Gastrocnemius medialis (tissue), 4 donors: Measurements from ENCODE around the gene BBOX1.

Experiments
- CTCF ChIP-seq, 5 experiments: fragments of 450-650 bp in 3 of 5; fragments of 200-600 bp in 2 of 5; sonication (generic) in 2 of 5; IDR thresholded peaks in 4 of 5; conservative IDR thresholded peaks in 1 of 5; 1 replicate in 4 of 5; 2 replicates in 1 of 5; pipeline ENCODE4 v1.5.1; 2016 to 2019; ENCODE audit warnings: antibody characterized with exemption in 5 of 5, mild to moderate bottlenecking in 3 of 5, moderate library complexity in 3 of 5
- POLR2A ChIP-seq, 2 donors: fragments of 450-650 bp; IDR thresholded peaks; one replicate each; pipeline ENCODE4 v1.6.1; 2017; ENCODE audit warnings: antibody characterized with exemption in 2 of 2, mild to moderate bottlenecking in 2 of 2, moderate library complexity in 2 of 2

- TF ChIP-seq POLR2A (IDR thresholded peaks at IDR 0.05) (no peak), CTCF (IDR thresholded peaks at IDR 0.05 in 4 of 5, conservative IDR thresholded peaks at IDR 0.05 in 1 of 5) (no peak)
Measured at GRCh38 chr11:27088353-27088752, 47.7 kb downstream of the BBOX1 start.
